A673 (cell line): ENCODE measurements around the gene BFSP2.

Experiments
- EZH2 ChIP-seq: fragments of 200-600 bp; sonication (generic); IDR thresholded peaks from 2 replicates; pipeline ENCODE4 v1.6.1; 2017; ENCODE audit warnings: borderline replicate concordance, low read depth, mild to moderate bottlenecking, mixed read lengths, antibody characterized with exemption, low read length; ENCODE audit not compliant: poor library complexity, severe bottlenecking
- TF ChIP-seq, protein P1 (sequence below): fragments of 300-800, 200-600 bp; sonication (generic); conservative IDR thresholded peaks from 2 replicates; pipeline ENCODE4 v1.5.1; 2017; ENCODE audit warnings: low read depth, mild to moderate bottlenecking, antibody characterized with exemption, low read length, moderate library complexity, mixed read lengths

DNA sequence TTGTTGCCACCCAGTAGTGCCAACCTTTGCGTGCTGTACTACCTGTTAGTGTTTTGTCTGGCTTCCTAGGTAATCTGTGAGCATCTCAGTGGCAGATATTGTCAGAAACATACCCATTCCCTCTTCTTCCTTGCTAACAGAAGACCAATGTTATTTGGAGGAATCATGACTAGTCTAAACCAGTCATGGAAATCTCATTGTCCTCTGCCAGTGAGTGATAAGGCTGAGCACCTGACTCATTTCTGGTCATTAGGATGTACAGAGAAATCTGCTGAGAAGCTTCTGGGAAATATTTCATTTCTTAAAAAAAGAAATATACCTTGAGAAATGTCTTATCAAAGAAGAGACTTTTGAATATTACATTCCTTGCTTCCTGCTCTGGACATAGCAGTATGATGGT lies 103.6 kb downstream of the BFSP2 start:
- TF ChIP-seq, protein P1, sequence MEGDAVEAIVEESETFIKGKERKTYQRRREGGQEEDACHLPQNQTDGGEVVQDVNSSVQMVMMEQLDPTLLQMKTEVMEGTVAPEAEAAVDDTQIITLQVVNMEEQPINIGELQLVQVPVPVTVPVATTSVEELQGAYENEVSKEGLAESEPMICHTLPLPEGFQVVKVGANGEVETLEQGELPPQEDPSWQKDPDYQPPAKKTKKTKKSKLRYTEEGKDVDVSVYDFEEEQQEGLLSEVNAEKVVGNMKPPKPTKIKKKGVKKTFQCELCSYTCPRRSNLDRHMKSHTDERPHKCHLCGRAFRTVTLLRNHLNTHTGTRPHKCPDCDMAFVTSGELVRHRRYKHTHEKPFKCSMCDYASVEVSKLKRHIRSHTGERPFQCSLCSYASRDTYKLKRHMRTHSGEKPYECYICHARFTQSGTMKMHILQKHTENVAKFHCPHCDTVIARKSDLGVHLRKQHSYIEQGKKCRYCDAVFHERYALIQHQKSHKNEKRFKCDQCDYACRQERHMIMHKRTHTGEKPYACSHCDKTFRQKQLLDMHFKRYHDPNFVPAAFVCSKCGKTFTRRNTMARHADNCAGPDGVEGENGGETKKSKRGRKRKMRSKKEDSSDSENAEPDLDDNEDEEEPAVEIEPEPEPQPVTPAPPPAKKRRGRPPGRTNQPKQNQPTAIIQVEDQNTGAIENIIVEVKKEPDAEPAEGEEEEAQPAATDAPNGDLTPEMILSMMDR: no peak
- TF ChIP-seq EZH2: no peak
